GM12878 (cell line): Measurements from ENCODE around the gene FIBIN. TPM values are rescaled to one million over a fixed set of nuclear protein-coding genes. Genes with fewer than 3 reads are reported as not detected.

Source experiments
- ATAC-seq: fragments of 200-7000 bp; cut with Tn5 transposase; 3 replicates; pipeline ENCODE4 v1.9.1; 2020; ENCODE audit warnings: mild to moderate bottlenecking, moderate library complexity
- BruUV-seq: library from RNA; stranded (reverse); fragments of 400-500 nt; replicated peaks from 2 replicates; lab custom pipeline; 2021; lab: Mats Ljungman, UMichigan
- CTCF ChIA-PET: fragments of 300-600 bp; sonication (Branson Sonifier 250); formaldehyde crosslinking; extraction: SDS; loops from one replicate; lab custom pipeline; 2021; ENCODE audit warnings: inconsistent platforms; lab: Yijun Ruan, JAX
- POLR2A ChIA-PET: fragments of 350-600 bp; formaldehyde crosslinking; extraction: SDS; loops from one replicate; lab custom pipeline; 2021; ENCODE audit warnings: inconsistent platforms; lab: Charles Lee
- RAD21 ChIA-PET: fragments of 300-600 bp; sonication (Branson Sonifier 250); formaldehyde crosslinking; loops from one replicate; lab custom pipeline; 2023; ENCODE audit warnings: antibody characterized with exemption; ENCODE audit not compliant: unreplicated experiment; lab: Charles Lee
- SMC1A ChIA-PET: fragments of 300-600 bp; sonication (Branson Sonifier 250); formaldehyde crosslinking; loops from one replicate; lab custom pipeline; 2023; ENCODE audit not compliant: unreplicated experiment, uncharacterized antibody; lab: Charles Lee
- DNase-seq: peaks from one replicate; pipeline ENCODE4 v3.0.0-alpha.2; 2011; ENCODE audit warnings: low read depth, low spot score
- FAIRE-seq: peaks from 3 replicates; lab custom pipeline; 2011; peaks lifted over from hg19 to GRCh38; lab: Jason Lieb, UNC
- H2AFZ ChIP-seq: 2 replicates; pipeline ENCODE4 v1.6.0; 2011; ENCODE audit warnings: low read depth, low read length, control low read depth; ENCODE audit not compliant: control insufficient read depth
- H3K27ac ChIP-seq: 2 replicates; pipeline ENCODE4 v1.5.1; 2011; ENCODE audit warnings: control low read depth; ENCODE audit not compliant: control insufficient read depth, insufficient read depth
- H3K27me3 ChIP-seq, 2 experiments: replicated peaks in 1 of 2; 2 replicates each; pipeline versions ENCODE4 v1.6.0 to v1.6.1; 2011; ENCODE audit warnings: low read length in 1 of 2; ENCODE audit not compliant: control insufficient read depth in 2 of 2, insufficient read depth in 2 of 2
- H3K36me3 ChIP-seq, 2 experiments: 2 replicates each; pipeline ENCODE4 v1.5.1; 2011; ENCODE audit warnings: low read length in 1 of 2; ENCODE audit not compliant: control insufficient read depth in 2 of 2, insufficient read depth in 2 of 2
- H3K4me1 ChIP-seq: 2 replicates; pipeline ENCODE4 v1.6.1; 2011; ENCODE audit warnings: mild to moderate bottlenecking, low read length, moderate library complexity, mixed read lengths; ENCODE audit not compliant: control insufficient read depth, insufficient read depth
- H3K4me2 ChIP-seq: 2 replicates; pipeline ENCODE4 v1.6.0; 2011; ENCODE audit warnings: control low read depth; ENCODE audit not compliant: control insufficient read depth, insufficient read depth
- H3K4me3 ChIP-seq: fragments of 200-600 bp; sonication (generic); 2 replicates; pipeline ENCODE4 v1.5.1; 2016
- H3K79me2 ChIP-seq: 2 replicates; pipeline ENCODE4 v1.6.0; 2011; ENCODE audit warnings: low read length; ENCODE audit not compliant: control insufficient read depth, insufficient read depth
- H3K9ac ChIP-seq: 2 replicates; pipeline ENCODE4 v1.8.0; 2011; ENCODE audit warnings: low read length, control low read depth, mixed read lengths; ENCODE audit not compliant: control insufficient read depth, insufficient read depth
- H3K9me3 ChIP-seq: replicated peaks from 3 replicates; pipeline ENCODE4 v1.5.1; 2011; ENCODE audit warnings: mild to moderate bottlenecking, low read length; ENCODE audit not compliant: control insufficient read depth, insufficient read depth
- H4K20me1 ChIP-seq: 2 replicates; pipeline ENCODE4 v1.6.0; 2011; ENCODE audit not compliant: control insufficient read depth, insufficient read depth
- CBX5 ChIP-seq: sonication (generic); IDR thresholded peaks from 2 replicates; pipeline ENCODE4 v1.6.1; 2016; ENCODE audit warnings: low read depth, moderate library complexity, mild to moderate bottlenecking, inconsistent platforms
- EP300 ChIP-seq, 2 experiments: fragments of 150-350 bp in 1 of 2; IDR thresholded peaks; 2 replicates each; pipeline ENCODE4 v1.6.1; 2011 to 2012; ENCODE audit warnings: low read depth in 2 of 2, low read length in 2 of 2, borderline replicate concordance in 1 of 2, improper control_type of control experiment in 1 of 2, inconsistent platforms in 1 of 2; ENCODE audit not compliant: control insufficient read depth in 1 of 2
- EZH2 ChIP-seq: IDR thresholded peaks from 2 replicates; pipeline ENCODE4 v1.6.1; 2012; ENCODE audit warnings: low read depth, mild to moderate bottlenecking, control low read depth, inconsistent platforms, low read length, borderline replicate concordance; ENCODE audit not compliant: control insufficient read depth
- GABPA ChIP-seq: IDR thresholded peaks from 2 replicates; pipeline ENCODE4 v1.6.1; 2014; ENCODE audit warnings: antibody characterized with exemption, low read depth, mild to moderate bottlenecking, inconsistent platforms
- HCFC1 ChIP-seq: fragments of 150-350 bp; IDR thresholded peaks from 2 replicates; pipeline ENCODE4 v1.6.1; 2014; ENCODE audit warnings: low read length
- MEF2B ChIP-seq: fragments of 450-650 bp; IDR thresholded peaks from 2 replicates; pipeline ENCODE4 v1.6.1; 2018; ENCODE audit warnings: mild to moderate bottlenecking, moderate library complexity; ENCODE audit not compliant: partially characterized antibody, poor library complexity, severe bottlenecking
- NFIC ChIP-seq: IDR thresholded peaks from 2 replicates; pipeline ENCODE4 v1.6.1; 2012; ENCODE audit warnings: low read depth, mild to moderate bottlenecking, inconsistent platforms, low read length, moderate library complexity
- NR2C1 ChIP-seq: fragments of 450-650 bp; IDR thresholded peaks from 2 replicates; pipeline ENCODE4 v1.6.1; 2017; ENCODE audit warnings: antibody characterized with exemption, mild to moderate bottlenecking, moderate library complexity
- NRF1 ChIP-seq: conservative IDR thresholded peaks from 2 replicates; pipeline ENCODE4 v1.6.1; 2011; ENCODE audit warnings: mild to moderate bottlenecking, low read depth, low read length, improper control_type of control experiment
- RUNX3 ChIP-seq: IDR thresholded peaks from 2 replicates; pipeline ENCODE4 v1.6.1; 2012; ENCODE audit warnings: low read length, inconsistent platforms
- SMAD1 ChIP-seq: fragments of 450-650 bp; IDR thresholded peaks from 2 replicates; pipeline ENCODE4 v1.6.1; 2018; ENCODE audit warnings: mild to moderate bottlenecking, low read depth; ENCODE audit not compliant: partially characterized antibody
- SMARCA5 ChIP-seq: fragments of 450-650 bp; IDR thresholded peaks from 2 replicates; pipeline ENCODE4 v1.6.1; 2017; ENCODE audit warnings: mild to moderate bottlenecking
- SREBF1 ChIP-seq: IDR thresholded peaks from 2 replicates; pipeline ENCODE4 v1.6.1; 2012; ENCODE audit warnings: mild to moderate bottlenecking, low read length
- SREBF2 ChIP-seq: IDR thresholded peaks from 2 replicates; pipeline ENCODE4 v1.6.1; 2012; ENCODE audit warnings: mild to moderate bottlenecking, low read length
- SUPT20H ChIP-seq: IDR thresholded peaks from 2 replicates; pipeline ENCODE4 v1.6.1; 2011; ENCODE audit warnings: low read depth, mild to moderate bottlenecking, low read length, moderate library complexity, borderline replicate concordance; ENCODE audit not compliant: control insufficient read depth
- YY1 ChIP-seq: IDR thresholded peaks from 2 replicates; pipeline ENCODE4 v1.6.1; 2011; ENCODE audit warnings: low read depth, mild to moderate bottlenecking, low read length
- ZNF24 ChIP-seq: fragments of 450-650 bp; IDR thresholded peaks from 2 replicates; pipeline ENCODE4 v1.6.1; 2017; ENCODE audit warnings: antibody characterized with exemption, mild to moderate bottlenecking
- WGBS: methylation state at CpG from one replicate; pipeline ENCODE4 v1.1.6; 2016; ENCODE audit warnings: low lambda C conversion rate; ENCODE audit not compliant: insufficient replicate concordance, insufficient coverage; ENCODE audit errors: missing lambda C conversion rate; 5-methylcytosine and 5-hydroxymethylcytosine counted together
- in situ Hi-C: fragments of 300-500 bp; cut with MboI; formaldehyde crosslinking; loops from 9 replicates; pipeline ENCODE4 v1.14.3; 2018; ENCODE audit warnings: mixed read lengths
- intact Hi-C: fragments of 100-400 bp; cut with micrococcal nuclease; formaldehyde crosslinking; loops from one replicate; pipeline ENCODE4 v1.14.2; 2022; ENCODE audit not compliant: unreplicated experiment
- polyA plus RNA-seq, 11 experiments: library from polyadenylated mRNA; depleted of rRNA in 4 of 11; unstranded in 6 of 11; stranded (reverse) in 5 of 11; fragments of >200 nt; fragmentation: Nextera tagmentation in 4 of 11; fragmentation: Illumina TruSeq in 1 of 11; extraction: Ambion mirVana in 4 of 11; extraction: Trizol in 1 of 11; gene quantifications; 1 replicate in 1 of 11; 2 replicates in 10 of 11; pipeline versions ENCODE4 v1.2.1 to v1.2.3, GENCODE V29; 2011 to 2016; ENCODE audit warnings: inconsistent platforms in 2 of 11, missing spikeins in 2 of 11, low read depth in 1 of 11
- total RNA-seq, 4 experiments: library from RNA; depleted of rRNA in 3 of 4; stranded (reverse); fragments of >200 nt in 3 of 4; fragmentation: Illumina TruSeq in 1 of 4; extraction: Trizol in 1 of 4; gene quantifications; 2 replicates each; pipeline versions ENCODE4 v1.2.1 to v1.2.3, GENCODE V29; 2013 to 2021
- TF ChIP-seq, protein P1 (sequence below): fragments of 150-350 bp; IDR thresholded peaks from 2 replicates; pipeline ENCODE4 v1.6.1; 2016; ENCODE audit warnings: low read depth, low read length
- TF ChIP-seq, protein P2 (sequence below): IDR thresholded peaks from 2 replicates; pipeline ENCODE4 v1.6.1; 2011; ENCODE audit warnings: borderline replicate concordance, low read depth, mild to moderate bottlenecking, moderate library complexity, low read length; ENCODE audit not compliant: insufficient read depth, poor library complexity, severe bottlenecking

The FIBIN gene
- total and polyA plus RNA-seq, 10 of the 15 experiments (the other 5 are each of a cell fraction or from before 2014, with no cell fraction given): not detected

DNA sequence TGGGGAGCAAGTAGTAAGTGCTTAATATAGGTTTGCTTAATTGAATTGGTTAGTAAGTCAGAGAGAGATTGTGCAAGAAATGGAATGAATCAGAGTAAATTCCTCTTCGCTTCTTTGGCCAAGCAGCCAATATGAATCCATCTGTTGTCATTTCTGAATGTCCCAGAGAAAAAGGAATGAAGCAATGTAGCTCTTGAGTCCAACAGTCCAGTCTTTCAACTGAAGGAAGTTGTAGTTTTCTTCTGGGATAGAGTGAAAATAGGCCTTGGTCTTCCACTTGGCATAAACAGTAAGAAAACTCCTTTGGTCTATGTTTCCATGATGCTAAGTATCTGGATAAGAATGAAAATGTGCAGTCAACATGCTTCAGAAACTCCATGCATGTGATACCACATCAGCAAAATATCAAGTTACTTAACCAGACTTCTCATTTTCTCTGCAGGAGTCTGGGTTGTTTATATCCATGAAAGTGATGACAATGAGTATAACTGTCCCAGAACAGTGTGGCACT is 1.8 kb upstream of the FIBIN start (continued):
- TF ChIP-seq NR2C1 (no peak), SMAD1 (no peak), ZNF24 (no peak)

DNA sequence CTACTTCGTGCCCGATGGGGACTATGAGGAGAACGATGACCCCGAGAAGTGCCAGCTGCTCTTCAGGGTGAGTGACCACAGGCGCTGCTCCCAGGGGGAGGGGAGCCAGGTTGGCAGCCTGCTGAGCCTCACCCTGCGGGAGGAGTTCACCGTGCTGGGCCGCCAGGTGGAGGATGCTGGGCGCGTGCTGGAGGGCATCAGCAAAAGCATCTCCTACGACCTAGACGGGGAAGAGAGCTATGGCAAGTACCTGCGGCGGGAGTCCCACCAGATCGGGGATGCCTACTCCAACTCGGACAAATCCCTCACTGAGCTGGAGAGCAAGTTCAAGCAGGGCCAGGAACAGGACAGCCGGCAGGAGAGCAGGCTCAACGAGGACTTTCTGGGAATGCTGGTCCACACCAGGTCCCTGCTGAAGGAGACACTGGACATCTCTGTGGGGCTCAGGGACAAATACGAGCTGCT is 751 bp downstream of the FIBIN start:
- Histone ChIP-seq H3K79me2 (no peaks in the 10 kb centered on the region), H3K4me2 (no peak overlapping the region), H2AFZ (no peak overlapping the region), H3K4me1 (no peaks in the 10 kb centered on the region), H3K4me3 (no peak overlapping the region), H3K36me3 (no peaks in the 10 kb centered on the region)
- DNase-seq: no peak
- no peak for FAIRE-seq
- WGBS: 51% methylated on average over 19 of the region's 19 CpGs
- RAD21 ChIA-PET: no interaction called here
- TF ChIP-seq SREBF2 (no peak), CBX5 (no peak), RUNX3 (no peak), EZH2 (no peak), NFIC (no peak), HCFC1 (no peak), YY1 (no peak), SMARCA5 (no peak), MEF2B (no peak), NRF1 (no peak), EP300 (IDR thresholded peaks at IDR 0.05; ENCODE audit: borderline replicate concordance in 1 of 2, control insufficient read depth in 1 of 2, low read depth in 2 of 2, low read length in 2 of 2) (no peak), SUPT20H (no peak), GABPA (no peak), SREBF1 (no peak)
- TF ChIP-seq, protein P1, sequence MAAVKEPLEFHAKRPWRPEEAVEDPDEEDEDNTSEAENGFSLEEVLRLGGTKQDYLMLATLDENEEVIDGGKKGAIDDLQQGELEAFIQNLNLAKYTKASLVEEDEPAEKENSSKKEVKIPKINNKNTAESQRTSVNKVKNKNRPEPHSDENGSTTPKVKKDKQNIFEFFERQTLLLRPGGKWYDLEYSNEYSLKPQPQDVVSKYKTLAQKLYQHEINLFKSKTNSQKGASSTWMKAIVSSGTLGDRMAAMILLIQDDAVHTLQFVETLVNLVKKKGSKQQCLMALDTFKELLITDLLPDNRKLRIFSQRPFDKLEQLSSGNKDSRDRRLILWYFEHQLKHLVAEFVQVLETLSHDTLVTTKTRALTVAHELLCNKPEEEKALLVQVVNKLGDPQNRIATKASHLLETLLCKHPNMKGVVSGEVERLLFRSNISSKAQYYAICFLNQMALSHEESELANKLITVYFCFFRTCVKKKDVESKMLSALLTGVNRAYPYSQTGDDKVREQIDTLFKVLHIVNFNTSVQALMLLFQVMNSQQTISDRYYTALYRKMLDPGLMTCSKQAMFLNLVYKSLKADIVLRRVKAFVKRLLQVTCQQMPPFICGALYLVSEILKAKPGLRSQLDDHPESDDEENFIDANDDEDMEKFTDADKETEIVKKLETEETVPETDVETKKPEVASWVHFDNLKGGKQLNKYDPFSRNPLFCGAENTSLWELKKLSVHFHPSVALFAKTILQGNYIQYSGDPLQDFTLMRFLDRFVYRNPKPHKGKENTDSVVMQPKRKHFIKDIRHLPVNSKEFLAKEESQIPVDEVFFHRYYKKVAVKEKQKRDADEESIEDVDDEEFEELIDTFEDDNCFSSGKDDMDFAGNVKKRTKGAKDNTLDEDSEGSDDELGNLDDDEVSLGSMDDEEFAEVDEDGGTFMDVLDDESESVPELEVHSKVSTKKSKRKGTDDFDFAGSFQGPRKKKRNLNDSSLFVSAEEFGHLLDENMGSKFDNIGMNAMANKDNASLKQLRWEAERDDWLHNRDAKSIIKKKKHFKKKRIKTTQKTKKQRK: no peak
- TF ChIP-seq, protein P2, sequence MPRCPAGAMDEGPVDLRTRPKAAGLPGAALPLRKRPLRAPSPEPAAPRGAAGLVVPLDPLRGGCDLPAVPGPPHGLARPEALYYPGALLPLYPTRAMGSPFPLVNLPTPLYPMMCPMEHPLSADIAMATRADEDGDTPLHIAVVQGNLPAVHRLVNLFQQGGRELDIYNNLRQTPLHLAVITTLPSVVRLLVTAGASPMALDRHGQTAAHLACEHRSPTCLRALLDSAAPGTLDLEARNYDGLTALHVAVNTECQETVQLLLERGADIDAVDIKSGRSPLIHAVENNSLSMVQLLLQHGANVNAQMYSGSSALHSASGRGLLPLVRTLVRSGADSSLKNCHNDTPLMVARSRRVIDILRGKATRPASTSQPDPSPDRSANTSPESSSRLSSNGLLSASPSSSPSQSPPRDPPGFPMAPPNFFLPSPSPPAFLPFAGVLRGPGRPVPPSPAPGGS: no peak
- TF ChIP-seq, all 136 proteins: peak for 0
- Histone ChIP-seq H3K9me3 (no peaks in the 10 kb centered on the region), H3K27me3 (no peaks in the 10 kb centered on the region), H3K27ac (no peak overlapping the region), H3K9ac (no peak overlapping the region), H4K20me1 (no peaks in the 10 kb centered on the region)
- intact Hi-C loops (no loop called here), in situ Hi-C loops (no loop called here)
- ChIA-PET CTCF (no interaction called here), SMC1A (no interaction called here), POLR2A (no interaction called here)
- BruUV-seq: no TSS peak
- no peak for ATAC-seq
